ENCODE data around the gene OVCA2. TPM values are rescaled to one million over a fixed set of nuclear protein-coding genes. Genes with fewer than 3 reads are reported as not detected.
A peak's percentile ranks its signal among the peaks of the same experiment; 100 is the strongest.

Gene OVCA2
- total RNA-seq, 1 experiment from 2014 or later = 27.3 TPM

- CTCF ChIA-PET = interaction anchor here (0.7 to 1.0 kb wide), 3 partner anchors 8 to 401 kb away, joined by 4 to 5 read pairs (median 5); partner anchors contain the start of gene RILP
These were observed 8.7 kb downstream of the OVCA2 start for GRCh38 chr17:2050300-2051060.

More at GRCh38 chr17:2050300-2051060, 8.7 kb downstream of the OVCA2 start:
- Histone ChIP-seq H3K9me3 (ENCODE audit: control insufficient read depth in 1 of 2, insufficient read depth in 1 of 2, low read depth in 1 of 2, low read length in 2 of 2) (no peaks in the 10 kb centered on the region), H3K27me3 (ENCODE audit: insufficient read depth, low read length) (no peaks in the 10 kb centered on the region), H4K20me1 (ENCODE audit: insufficient read depth) (no peaks in the 10 kb centered on the region), H3K9ac (ENCODE audit: low read length) (peak overlapping the region; percentile 25; the same call in 1 of the 2 replicates), H3K4me1 (ENCODE audit: control insufficient read depth in 1 of 2, insufficient read depth in 2 of 2, low read length in 2 of 2) (peaks cover 10 to 32% of the 10 kb centered on the region in 2 experiments), H3K4me3 (replicated peaks in 1 of 2; ENCODE audit: low read depth in 1 of 2, low read length in 2 of 2) (peak overlapping the region; percentile 33 to 50), H3K27ac (ENCODE audit: low read depth, low read length) (no peak overlapping the region; the same call in 1 of the 2 replicates), H3K9me2 (ENCODE audit: insufficient read depth) (no peaks in the 10 kb centered on the region), H2AFZ (ENCODE audit: low read depth, low read length, poor library complexity, severe bottlenecking) (no peak overlapping the region), H3K79me2 (ENCODE audit: insufficient read depth, low read length) (no peaks in the 10 kb centered on the region), H3K36me3 (ENCODE audit: control insufficient read depth in 1 of 2, insufficient read depth in 2 of 2, low read length in 2 of 2) (no peaks in the 10 kb centered on the region), H3K4me2 (ENCODE audit: low read length) (peak overlapping the region; percentile 76)
- no TSS peak for BruUV-seq (replicated peaks)
- DNase-seq (ENCODE audit: low read depth, low spot score) (peak; percentile 51), ATAC-seq (peak; percentile 60)
- TF ChIP-seq MAX (IDR thresholded peaks at IDR 0.05) (peak; percentile 93), SIN3A (IDR thresholded peaks at IDR 0.05; ENCODE audit: low read depth) (peak; percentile 57; the same call in 1 of the 2 replicates), SRF (IDR thresholded peaks at IDR 0.05; ENCODE audit: low read depth) (no peak), EGR1 (IDR thresholded peaks at IDR 0.05; ENCODE audit: low read depth) (peak; percentile 74), POLR2A (IDR thresholded peaks at IDR 0.05; ENCODE audit: borderline replicate concordance, extremely low read depth, insufficient read depth, insufficient read length) (no peak), JUND (IDR thresholded peaks at IDR 0.05) (no peak), POLR2AphosphoS5 (IDR thresholded peaks at IDR 0.05; ENCODE audit: low read depth, low read length) (no peak), ELF1 (IDR thresholded peaks at IDR 0.05; ENCODE audit: borderline replicate concordance, low read depth) (no peak), FOSL1 (IDR thresholded peaks at IDR 0.05; ENCODE audit: low read depth) (no peak), CEBPB (IDR thresholded peaks at IDR 0.05; ENCODE audit: low read depth) (no peak), YY1 (IDR thresholded peaks at IDR 0.05; ENCODE audit: extremely low read depth, insufficient replicate concordance, low read depth, low read length) (no peak), CBX3 (IDR thresholded peaks at IDR 0.05; ENCODE audit: low read depth) (no peak)
- ChIA-PET POLR2A (interaction anchor here (0.5 kb wide), 1 partner anchor 68 kb away, joined by 3 read pairs; no protein-coding TSS in a partner anchor), RAD21 (ENCODE audit: low non-redundant PET in 1 of 2, low total read pairs in 2 of 2, uncharacterized antibody in 2 of 2, unreplicated experiment in 2 of 2) (interaction anchor here in 1 of 2 experiments (0.5 to 0.7 kb wide), 3 partner anchors 189 to 699 kb away, joined by 3 to 5 read pairs (median 3); no protein-coding TSS in a partner anchor)
- intact Hi-C loops (cut with micrococcal nuclease) = no loop called here

Measured in HCT116 (cell line).